Muscle of leg (tissue), 11 donors: ENCODE results near the gene HS6ST1. TPM values are rescaled to one million over a fixed set of nuclear protein-coding genes. Genes with fewer than 3 reads are reported as not detected.
A peak's percentile ranks its signal among the peaks of the same experiment; 100 is the strongest.
"Not testable (repeated sequence)": the region's sequence is repeated elsewhere in the genome, so short reads cannot be mapped to it uniquely, and the experiment has no call there.

ENCODE experiments used
- DNase-seq: peaks from one replicate; pipeline ENCODE4 v3.0.0; 2013
- H3K27ac ChIP-seq: one replicate; pipeline ENCODE4 v1.5.1; 2013; ENCODE audit warnings: mild to moderate bottlenecking, low read length, control low read depth
- H3K27me3 ChIP-seq: one replicate; pipeline ENCODE4 v1.6.1; 2013; ENCODE audit warnings: low read length; ENCODE audit not compliant: control insufficient read depth, insufficient read depth
- H3K36me3 ChIP-seq: one replicate; pipeline ENCODE4 v1.6.1; 2013; ENCODE audit warnings: low read length; ENCODE audit not compliant: control insufficient read depth, insufficient read depth
- H3K4me1 ChIP-seq: one replicate; pipeline ENCODE4 v1.6.1; 2013; ENCODE audit warnings: low read length; ENCODE audit not compliant: control insufficient read depth, insufficient read depth
- H3K4me3 ChIP-seq: one replicate; pipeline ENCODE4 v1.5.1; 2013; ENCODE audit warnings: low read length, control low read depth
- H3K9me3 ChIP-seq: replicated peaks from 2 replicates; pipeline ENCODE4 v1.6.1; 2013; ENCODE audit warnings: low read depth, low read length; ENCODE audit not compliant: control insufficient read depth
- WGBS: methylation state at CpG from one replicate; pipeline ENCODE4 v1.1.5; 2013; ENCODE audit warnings: missing lambda C conversion rate; ENCODE audit not compliant: insufficient coverage; 5-methylcytosine and 5-hydroxymethylcytosine counted together
- polyA plus RNA-seq, 8 donors: library from polyadenylated mRNA; unstranded; fragments of 120-200 nt; gene quantifications; one replicate each; pipeline versions ENCODE4 v1.2.1 to v1.2.3, GENCODE V29; 2013; ENCODE audit warnings: inconsistent platforms in 1 of 8, low replicate concordance in 1 of 8; ENCODE audit not compliant: insufficient read length in 8 of 8, insufficient read depth in 1 of 8
- total RNA-seq: library from RNA; stranded (reverse); fragments of 120-200 nt; gene quantifications from one replicate; pipeline ENCODE4 v1.2.4, GENCODE V29; 2013

HS6ST1 gene
- total and polyA plus RNA-seq, 9 donors, result 21.8 to 39.8 (median 29.6) TPM

- DNase-seq, result no peak
- no peaks in the 10 kb centered on the region for H3K36me3 ChIP-seq
- 62% methylated on average over 20 of the region's 26 CpGs for WGBS
- H3K4me1 ChIP-seq, result peaks cover 10% of the 10 kb centered on the region
- H3K4me3 ChIP-seq, result no peak overlapping the region
- H3K9me3 ChIP-seq, result no peaks in the 10 kb centered on the region
- peaks cover 3% of the 10 kb centered on the region for H3K27me3 ChIP-seq
- H3K27ac ChIP-seq, result peak overlapping the region; percentile 65
These were observed 57.2 kb downstream of the HS6ST1 start for GRCh38 chr2:128261245-128262128.

- Histone ChIP-seq H3K36me3 (no peaks in the 10 kb centered on the region), H3K4me3 (no peak overlapping the region), H3K4me1 (peaks cover 10% of the 10 kb centered on the region), H3K27me3 (peaks cover 3% of the 10 kb centered on the region), H3K9me3 (no peaks in the 10 kb centered on the region), H3K27ac (peak overlapping the region; percentile 65)
- DNase-seq, result peak; percentile 87
- WGBS, result 35% methylated on average over 22 of the region's 24 CpGs
These were observed 58.2 kb downstream of the HS6ST1 start for GRCh38 chr2:128260239-128261138.

GRCh38 chr2:128259585-128259984 is 59.1 kb downstream of the HS6ST1 start:
- WGBS, result 78% methylated on average over 3 of the region's 5 CpGs
- Histone ChIP-seq H3K4me1 (peaks cover 10% of the 10 kb centered on the region), H3K36me3 (no peaks in the 10 kb centered on the region), H3K9me3 (no peaks in the 10 kb centered on the region), H3K27me3 (peaks cover 3% of the 10 kb centered on the region), H3K27ac (no peak overlapping the region), H3K4me3 (no peak overlapping the region)
- DNase-seq, result no peak

GRCh38 chr2:128258218-128258617 is 60.5 kb downstream of the HS6ST1 start:
- H3K4me3 ChIP-seq, result no peak overlapping the region
- no peak overlapping the region for H3K27ac ChIP-seq
- peaks cover 3% of the 10 kb centered on the region for H3K27me3 ChIP-seq
- no peaks in the 10 kb centered on the region for H3K9me3 ChIP-seq
- H3K4me1 ChIP-seq, result peaks cover 10% of the 10 kb centered on the region
- no peaks in the 10 kb centered on the region for H3K36me3 ChIP-seq
- no peak for DNase-seq
- WGBS, result 77% methylated on average over 6 of the region's 6 CpGs

GRCh38 chr2:128252501-128252900 is 66.2 kb downstream of the HS6ST1 start:
- H3K36me3 ChIP-seq, result no peaks in the 10 kb centered on the region
- WGBS, result 100% methylated on average over 1 of the region's 6 CpGs
- H3K4me1 ChIP-seq, result peaks cover 3% of the 10 kb centered on the region
- no peak overlapping the region for H3K27ac ChIP-seq
- no peak overlapping the region for H3K4me3 ChIP-seq
- no peaks in the 10 kb centered on the region for H3K27me3 ChIP-seq
- DNase-seq, result no peak
- no peaks in the 10 kb centered on the region for H3K9me3 ChIP-seq

GRCh38 chr2:128252086-128252485 is 66.6 kb downstream of the HS6ST1 start:
- not testable (repeated sequence) for H3K9me3 ChIP-seq, H3K4me3 ChIP-seq, H3K4me1 ChIP-seq, H3K27me3 ChIP-seq, DNase-seq, H3K36me3 ChIP-seq, H3K27ac ChIP-seq
- 95% methylated on average over 5 of the region's 6 CpGs for WGBS

- Histone ChIP-seq H3K9me3 (no peaks in the 10 kb centered on the region), H3K27me3 (no peaks in the 10 kb centered on the region), H3K4me3 (no peak overlapping the region), H3K4me1 (peaks cover 3% of the 10 kb centered on the region), H3K36me3 (no peaks in the 10 kb centered on the region), H3K27ac (no peak overlapping the region)
- DNase-seq, result no peak
- 67% methylated on average over 5 of the region's 8 CpGs for WGBS
These were observed 68.2 kb downstream of the HS6ST1 start for GRCh38 chr2:128250229-128251025.

GRCh38 chr2:128249555-128249954 is 69.1 kb downstream of the HS6ST1 start:
- Histone ChIP-seq H3K4me1 (peaks cover 3% of the 10 kb centered on the region), H3K36me3 (no peaks in the 10 kb centered on the region), H3K9me3 (no peaks in the 10 kb centered on the region), H3K27me3 (no peaks in the 10 kb centered on the region), H3K4me3 (no peak overlapping the region), H3K27ac (no peak overlapping the region)
- WGBS, result no CpG with 5 or more reads among the region's 2 CpGs
- no peak for DNase-seq

- Histone ChIP-seq H3K27me3 (no peaks in the 10 kb centered on the region), H3K4me1 (peaks cover 3% of the 10 kb centered on the region), H3K36me3 (no peaks in the 10 kb centered on the region), H3K4me3 (no peak overlapping the region), H3K27ac (no peak overlapping the region), H3K9me3 (no peaks in the 10 kb centered on the region)
- DNase-seq, result no peak
These were observed 72.9 kb downstream of the HS6ST1 start for GRCh38 chr2:128245813-128246212.
